Measurements from ENCODE around the gene CNOT1. TPM values are rescaled to one million over a fixed set of nuclear protein-coding genes. Genes with fewer than 3 reads are reported as not detected.
A peak's percentile ranks its signal among the peaks of the same experiment; 100 is the strongest.

CNOT1 gene
- total and polyA plus RNA-seq, 7 donors, result 57.6 to 112 (median 88.0) TPM

DNA sequence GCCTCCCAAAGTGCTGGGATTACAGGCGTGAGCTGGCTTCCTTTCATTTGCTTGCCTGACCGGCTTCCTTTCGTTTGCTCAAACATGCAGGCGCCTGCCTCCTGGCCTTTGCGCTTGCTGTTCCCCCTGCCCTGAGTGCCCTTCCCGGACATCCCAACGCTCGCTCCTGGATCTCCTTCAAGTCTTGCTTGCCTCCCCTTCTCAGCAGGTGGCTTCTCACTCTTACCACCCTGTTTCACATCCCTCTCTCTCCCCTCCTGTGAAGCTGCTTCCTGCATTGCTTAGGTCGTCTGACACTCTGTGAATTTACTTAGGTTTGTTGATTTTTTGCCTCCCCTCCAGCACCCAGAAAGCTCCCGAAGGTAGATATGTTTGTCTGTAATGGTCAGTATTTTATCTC lies 155.3 kb downstream of the CNOT1 start:
- TF ChIP-seq, protein P1, sequence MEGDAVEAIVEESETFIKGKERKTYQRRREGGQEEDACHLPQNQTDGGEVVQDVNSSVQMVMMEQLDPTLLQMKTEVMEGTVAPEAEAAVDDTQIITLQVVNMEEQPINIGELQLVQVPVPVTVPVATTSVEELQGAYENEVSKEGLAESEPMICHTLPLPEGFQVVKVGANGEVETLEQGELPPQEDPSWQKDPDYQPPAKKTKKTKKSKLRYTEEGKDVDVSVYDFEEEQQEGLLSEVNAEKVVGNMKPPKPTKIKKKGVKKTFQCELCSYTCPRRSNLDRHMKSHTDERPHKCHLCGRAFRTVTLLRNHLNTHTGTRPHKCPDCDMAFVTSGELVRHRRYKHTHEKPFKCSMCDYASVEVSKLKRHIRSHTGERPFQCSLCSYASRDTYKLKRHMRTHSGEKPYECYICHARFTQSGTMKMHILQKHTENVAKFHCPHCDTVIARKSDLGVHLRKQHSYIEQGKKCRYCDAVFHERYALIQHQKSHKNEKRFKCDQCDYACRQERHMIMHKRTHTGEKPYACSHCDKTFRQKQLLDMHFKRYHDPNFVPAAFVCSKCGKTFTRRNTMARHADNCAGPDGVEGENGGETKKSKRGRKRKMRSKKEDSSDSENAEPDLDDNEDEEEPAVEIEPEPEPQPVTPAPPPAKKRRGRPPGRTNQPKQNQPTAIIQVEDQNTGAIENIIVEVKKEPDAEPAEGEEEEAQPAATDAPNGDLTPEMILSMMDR (IDR thresholded peaks at IDR 0.05), result no peak
- no peaks in the 10 kb centered on the region for H3K4me1 ChIP-seq
- no peaks in the 10 kb centered on the region for H3K9me3 ChIP-seq
- no peaks in the 10 kb centered on the region for H3K36me3 ChIP-seq (ENCODE audit: insufficient read depth in 1 of 2, low read depth in 1 of 2)
- no peak for DNase-seq
- 59 to 73% (median 70%) methylated on average over 10 of the region's 10 CpGs for WGBS, 3 donors
- no peak for ATAC-seq
- no peak overlapping the region for H3K4me3 ChIP-seq
- intact Hi-C loops (cut with DNase I), result no loop called here
- peaks cover 0 to 3% (median 3%) of the 10 kb centered on the region in 3 donors for H3K27me3 ChIP-seq (ENCODE audit: insufficient read depth in 3 of 3, low read length in 2 of 3)
- peak overlapping the region; percentile 41 for H3K27ac ChIP-seq

DNA sequence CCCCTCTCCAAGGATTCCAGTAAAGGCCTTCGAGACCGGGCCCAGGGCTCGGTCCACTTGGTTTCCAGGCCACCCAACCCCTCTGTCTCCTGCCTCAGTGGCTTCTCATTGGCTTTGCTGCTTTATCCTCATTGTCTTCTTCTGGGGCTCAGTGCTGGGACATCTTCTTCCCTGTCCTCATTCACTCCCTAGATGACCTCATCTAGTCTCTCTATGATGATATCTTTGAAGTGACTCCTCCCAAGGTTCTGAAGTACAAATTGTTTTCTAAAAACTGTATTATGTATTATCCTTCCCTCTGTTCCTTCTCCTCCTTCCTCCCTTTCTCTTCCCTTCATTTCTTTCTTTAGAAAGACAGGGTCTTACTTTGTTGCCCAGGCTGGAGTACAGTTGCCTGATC lies 156.8 kb downstream of the CNOT1 start:
- Histone ChIP-seq H3K36me3 (ENCODE audit: insufficient read depth in 1 of 2, low read depth in 1 of 2) (no peaks in the 10 kb centered on the region), H3K4me1 (no peaks in the 10 kb centered on the region), H3K4me3 (no peak overlapping the region), H3K27me3 (ENCODE audit: insufficient read depth in 3 of 3, low read length in 2 of 3) (peaks cover 0 to 12% (median 3%) of the 10 kb centered on the region in 3 donors), H3K27ac (no peak overlapping the region), H3K9me3 (no peaks in the 10 kb centered on the region)
- ATAC-seq, result no peak
- TF ChIP-seq, protein P1 (IDR thresholded peaks at IDR 0.05), result no peak
- intact Hi-C loops (cut with DNase I), result no loop called here
- 87 to 100% (median 91%) methylated on average over 3 of the region's 3 CpGs for WGBS, 3 donors
- no peak for DNase-seq

DNA sequence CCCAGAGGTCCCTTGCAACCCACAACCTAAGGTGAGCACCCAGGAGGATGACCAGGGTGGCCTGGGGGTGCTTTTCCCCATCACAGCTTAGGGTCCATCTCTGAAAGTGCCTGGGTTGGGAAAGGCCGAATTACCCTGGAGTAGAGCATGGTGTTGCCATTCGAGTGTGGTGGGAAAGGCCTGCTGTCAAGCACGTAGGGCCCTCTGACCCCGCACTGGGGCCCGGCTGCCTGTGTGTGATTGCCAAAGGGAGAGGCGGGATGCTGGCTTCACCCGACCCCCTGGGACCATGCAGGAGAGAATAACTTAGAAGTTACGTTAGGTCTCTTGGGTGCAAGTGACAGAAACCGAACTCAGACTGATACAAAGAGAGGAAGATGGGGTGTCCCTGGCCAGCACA lies 157.4 kb downstream of the CNOT1 start:
- Histone ChIP-seq H3K36me3 (ENCODE audit: insufficient read depth in 1 of 2, low read depth in 1 of 2) (no peaks in the 10 kb centered on the region), H3K9me3 (no peaks in the 10 kb centered on the region), H3K4me3 (no peak overlapping the region), H3K4me1 (no peaks in the 10 kb centered on the region), H3K27ac (no peak overlapping the region), H3K27me3 (ENCODE audit: insufficient read depth in 3 of 3, low read length in 2 of 3) (peaks cover 0 to 17% (median 7%) of the 10 kb centered on the region in 3 donors)
- intact Hi-C loops (cut with DNase I), result no loop called here
- ATAC-seq (no peak), DNase-seq (no peak)
- TF ChIP-seq, protein P1 (IDR thresholded peaks at IDR 0.05), result no peak
- 74 to 78% (median 78%) methylated on average over 9 of the region's 9 CpGs for WGBS, 3 donors

DNA sequence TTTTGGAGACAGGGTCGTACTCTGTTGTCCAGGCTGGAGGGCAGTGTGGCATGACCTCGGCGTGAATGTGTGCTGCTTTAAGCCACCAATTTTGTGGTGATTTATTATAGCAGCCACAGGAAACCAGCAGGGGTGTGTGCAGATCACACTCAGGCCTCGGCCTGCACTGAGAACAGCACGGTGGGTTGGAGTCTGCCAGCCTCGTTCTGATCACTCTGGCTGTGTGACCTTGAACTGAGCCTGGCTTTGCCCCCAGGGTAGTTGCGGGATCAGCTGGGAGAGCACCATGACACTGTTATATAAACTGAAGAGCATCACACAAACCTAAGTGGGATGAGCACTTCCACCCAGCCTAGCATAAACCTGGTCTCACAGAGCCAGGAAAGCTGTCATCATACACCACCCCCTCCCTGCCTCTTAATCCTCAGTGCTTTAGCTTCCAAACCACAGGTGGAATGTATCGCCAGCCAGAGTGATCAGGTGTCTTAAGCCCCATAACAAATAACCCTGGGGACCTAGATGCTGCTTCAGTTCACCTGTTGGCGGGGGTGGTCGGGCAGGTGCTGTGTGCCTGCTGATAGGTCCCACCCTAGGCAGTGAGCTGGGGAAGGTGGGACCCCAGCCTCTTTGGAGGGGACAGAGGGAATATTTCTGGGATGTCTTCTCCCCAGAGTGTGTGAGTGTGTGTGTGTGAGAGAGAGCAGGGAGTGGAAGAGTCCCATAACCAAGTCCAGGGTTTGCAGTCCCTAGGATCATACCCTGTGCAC lies 158.2 kb downstream of the CNOT1 start:
- no peak for DNase-seq
- WGBS, 3 donors, result 43 to 48% (median 45%) methylated on average over 10 of the region's 10 CpGs
- peaks cover 0 to 26% (median 11%) of the 10 kb centered on the region in 3 donors for H3K27me3 ChIP-seq (ENCODE audit: insufficient read depth in 3 of 3, low read length in 2 of 3)
- H3K36me3 ChIP-seq (ENCODE audit: insufficient read depth in 1 of 2, low read depth in 1 of 2), result no peaks in the 10 kb centered on the region
- H3K27ac ChIP-seq, result no peak overlapping the region
- H3K9me3 ChIP-seq, result no peaks in the 10 kb centered on the region
- intact Hi-C loops (cut with DNase I), result no loop called here
- no peak for ATAC-seq
- TF ChIP-seq, protein P1 (IDR thresholded peaks at IDR 0.05), result no peak
- H3K4me3 ChIP-seq, result no peak overlapping the region
- no peaks in the 10 kb centered on the region for H3K4me1 ChIP-seq

Other genes with a start within 250 kb of the CNOT1 start
- gene GINS3, start 237.4 kb downstream of the CNOT1 start, total RNA-seq, result 1 to 10 TPM in 3 of 4 donors, under 1 TPM in 1; 0.86 to 1.6 (median 1.2) TPM
- 1 to 10 TPM in 2 of 3 donors, under 1 TPM in 1; 0.89 to 2.2 (median 1.7) TPM for gene GINS3, start 237.4 kb downstream of the CNOT1 start, polyA plus RNA-seq
- gene NDRG4, start 129.7 kb downstream of the CNOT1 start, total RNA-seq, result 1 to 10 TPM; 1.7 to 6.3 (median 3.8) TPM
- 10 to 100 TPM in 1 of 3 donors, 1 to 10 TPM in 2; 1.8 to 12.3 (median 2.0) TPM for gene NDRG4, start 129.7 kb downstream of the CNOT1 start, polyA plus RNA-seq
- gene SETD6, start 114.3 kb downstream of the CNOT1 start, total RNA-seq, result 10 to 100 TPM; 11.1 to 25.0 (median 18.4) TPM
- gene SETD6, start 114.3 kb downstream of the CNOT1 start, polyA plus RNA-seq, result 10 to 100 TPM; 21.0 to 35.5 (median 23.6) TPM
- 10 to 100 TPM in 1 of 4 donors, 1 to 10 TPM in 3; 6.6 to 12.6 (median 8.2) TPM for gene SLC38A7, start 54.9 kb upstream of the CNOT1 start, total RNA-seq
- 10 to 100 TPM in 1 of 3 donors, 1 to 10 TPM in 2; 4.3 to 11.7 (median 8.9) TPM for gene SLC38A7, start 54.9 kb upstream of the CNOT1 start, polyA plus RNA-seq
- 100 to 1,000 TPM; 183 to 396 (median 274) TPM for gene GOT2, start 104.5 kb upstream of the CNOT1 start, total RNA-seq
- 100 to 1,000 TPM; 129 to 238 (median 215) TPM for gene GOT2, start 104.5 kb upstream of the CNOT1 start, polyA plus RNA-seq

Measured in psoas muscle (tissue), 8 donors.